DOHH2 (cell line): ENCODE measurements around the gene DMXL2.

Experiments used
- H3F3A ChIP-seq: fragments of 200-600 bp; sonication (generic), shearing (Covaris generic); 2 replicates; pipeline ENCODE4 v1.6.0; 2016; ENCODE audit warnings: antibody characterized with exemption, mild to moderate bottlenecking; ENCODE audit not compliant: control insufficient read depth, insufficient read depth
- H3K27ac ChIP-seq: fragments of 200-600 bp; sonication (generic); 2 replicates; pipeline ENCODE4 v1.5.1; 2014; ENCODE audit warnings: low read depth, mild to moderate bottlenecking, low read length, moderate library complexity
- H3K27me3 ChIP-seq: fragments of 200-600 bp; sonication (generic); 2 replicates; pipeline ENCODE4 v1.6.1; 2014; ENCODE audit warnings: mild to moderate bottlenecking, low read length, mixed read lengths; ENCODE audit not compliant: control insufficient read depth
- H3K36me3 ChIP-seq: fragments of 200-600 bp; sonication (generic); 2 replicates; pipeline ENCODE4 v1.6.1; 2014; ENCODE audit warnings: mild to moderate bottlenecking, low read length, moderate library complexity, mixed read lengths; ENCODE audit not compliant: control insufficient read depth
- H3K4me1 ChIP-seq: fragments of 200-600 bp; sonication (generic); 2 replicates; pipeline ENCODE4 v1.6.1; 2014; ENCODE audit warnings: mild to moderate bottlenecking, low read length, mixed read lengths; ENCODE audit not compliant: control insufficient read depth
- H3K4me2 ChIP-seq: fragments of 200-600 bp; sonication (generic); 2 replicates; pipeline ENCODE4 v1.6.0; 2014; ENCODE audit warnings: mild to moderate bottlenecking, low read length, moderate library complexity
- H3K4me3 ChIP-seq: fragments of 200-600 bp; sonication (generic); 2 replicates; pipeline ENCODE4 v1.5.1; 2014; ENCODE audit warnings: mild to moderate bottlenecking, low read length, mixed read lengths
- H3K79me2 ChIP-seq: fragments of 200-600 bp; sonication (generic); 2 replicates; pipeline ENCODE4 v1.6.1; 2014; ENCODE audit warnings: mild to moderate bottlenecking, low read length, mixed read lengths; ENCODE audit not compliant: control insufficient read depth
- H3K9me2 ChIP-seq: fragments of 200-600 bp; sonication (generic); replicated peaks from 2 replicates; pipeline ENCODE4 v1.6.1; 2014; ENCODE audit warnings: mild to moderate bottlenecking, low read length, mixed read lengths; ENCODE audit not compliant: control insufficient read depth
- H3K9me3 ChIP-seq: fragments of 200-600 bp; sonication (generic); 2 replicates; pipeline ENCODE4 v1.6.1; 2014; ENCODE audit warnings: antibody characterized with exemption, low read length, mixed read lengths; ENCODE audit not compliant: control insufficient read depth, insufficient read depth
- H4K20me1 ChIP-seq: fragments of 200-600 bp; sonication (generic); 2 replicates; pipeline ENCODE4 v1.6.0; 2014; ENCODE audit warnings: low read depth, mild to moderate bottlenecking, antibody characterized with exemption, low read length, moderate library complexity; ENCODE audit not compliant: control insufficient read depth, insufficient read depth
- EZH2phosphoT487 ChIP-seq: fragments of 200-600 bp; sonication (generic); IDR thresholded peaks from 2 replicates; pipeline ENCODE4 v1.6.1; 2017; ENCODE audit warnings: borderline replicate concordance, mild to moderate bottlenecking, antibody characterized with exemption, low read length, moderate library complexity, mixed read lengths
- TF ChIP-seq, protein P1 (sequence below): fragments of 200-600 bp; sonication (generic); IDR thresholded peaks from one replicate; pipeline ENCODE4 v1.5.1; 2014; ENCODE audit warnings: antibody characterized with exemption, mild to moderate bottlenecking, low read depth, low read length; ENCODE audit not compliant: poor library complexity, severe bottlenecking

DMXL2 gene

GRCh38 chr15:51603002-51603401, 19.6 kb downstream of the DMXL2 start:
- no peaks in the 10 kb centered on the region for H3K27me3 ChIP-seq
- H3K4me2 ChIP-seq = no peak overlapping the region
- H3F3A ChIP-seq = no peaks in the 10 kb centered on the region
- H3K79me2 ChIP-seq = peaks cover 16% of the 10 kb centered on the region
- TF ChIP-seq EZH2phosphoT487 = no peak
- TF ChIP-seq, protein P1, sequence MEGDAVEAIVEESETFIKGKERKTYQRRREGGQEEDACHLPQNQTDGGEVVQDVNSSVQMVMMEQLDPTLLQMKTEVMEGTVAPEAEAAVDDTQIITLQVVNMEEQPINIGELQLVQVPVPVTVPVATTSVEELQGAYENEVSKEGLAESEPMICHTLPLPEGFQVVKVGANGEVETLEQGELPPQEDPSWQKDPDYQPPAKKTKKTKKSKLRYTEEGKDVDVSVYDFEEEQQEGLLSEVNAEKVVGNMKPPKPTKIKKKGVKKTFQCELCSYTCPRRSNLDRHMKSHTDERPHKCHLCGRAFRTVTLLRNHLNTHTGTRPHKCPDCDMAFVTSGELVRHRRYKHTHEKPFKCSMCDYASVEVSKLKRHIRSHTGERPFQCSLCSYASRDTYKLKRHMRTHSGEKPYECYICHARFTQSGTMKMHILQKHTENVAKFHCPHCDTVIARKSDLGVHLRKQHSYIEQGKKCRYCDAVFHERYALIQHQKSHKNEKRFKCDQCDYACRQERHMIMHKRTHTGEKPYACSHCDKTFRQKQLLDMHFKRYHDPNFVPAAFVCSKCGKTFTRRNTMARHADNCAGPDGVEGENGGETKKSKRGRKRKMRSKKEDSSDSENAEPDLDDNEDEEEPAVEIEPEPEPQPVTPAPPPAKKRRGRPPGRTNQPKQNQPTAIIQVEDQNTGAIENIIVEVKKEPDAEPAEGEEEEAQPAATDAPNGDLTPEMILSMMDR = no peak
- no peaks in the 10 kb centered on the region for H3K4me1 ChIP-seq
- no peaks in the 10 kb centered on the region for H3K9me3 ChIP-seq
- no peak overlapping the region for H3K4me3 ChIP-seq
- no peaks in the 10 kb centered on the region for H3K36me3 ChIP-seq
- H3K9me2 ChIP-seq = no peaks in the 10 kb centered on the region
- no peak overlapping the region for H3K27ac ChIP-seq
- no peaks in the 10 kb centered on the region for H4K20me1 ChIP-seq

DNA sequence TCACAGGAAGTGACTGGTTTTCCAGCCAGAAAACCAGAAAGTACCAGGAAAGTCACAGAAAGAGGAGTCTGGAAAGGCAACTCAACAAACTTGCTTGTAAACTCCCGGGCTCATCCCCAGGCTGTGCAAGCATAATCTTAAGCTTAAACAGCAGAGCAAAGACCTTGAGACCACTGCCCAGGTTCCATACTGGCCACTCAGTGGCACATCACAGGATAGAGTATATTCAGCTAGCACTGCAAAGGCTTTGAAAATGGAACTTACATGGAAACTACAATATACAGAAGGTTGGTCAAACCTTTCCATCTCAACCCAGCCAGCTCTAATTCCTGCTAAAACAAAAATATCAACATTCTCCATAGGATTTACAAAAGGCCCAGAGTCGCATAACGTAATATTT, 20.1 kb downstream of the DMXL2 start:
- TF ChIP-seq, protein P1 = no peak
- TF ChIP-seq EZH2phosphoT487 = no peak
- H3K27ac ChIP-seq = no peak overlapping the region

DNA sequence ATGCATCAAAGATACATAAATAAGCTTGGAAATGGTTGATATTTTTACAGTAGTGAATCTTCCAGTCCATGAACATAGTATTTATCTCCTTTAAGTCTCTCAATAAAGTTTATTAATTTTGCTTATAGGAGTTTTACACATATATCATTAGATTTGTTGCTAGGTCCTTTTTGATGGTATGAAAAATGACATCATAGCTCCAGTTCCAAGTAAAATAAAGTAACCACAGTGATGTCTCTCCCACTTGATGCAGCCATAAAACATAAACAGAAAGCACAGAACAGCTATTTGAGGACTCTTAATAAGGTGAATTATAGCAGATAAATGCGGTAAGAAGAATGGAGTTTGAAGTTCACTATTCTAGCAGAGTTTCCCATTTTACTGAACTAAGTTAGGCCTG, 20.8 kb downstream of the DMXL2 start:
- peaks cover 16% of the 10 kb centered on the region for H3K79me2 ChIP-seq
- H3K4me3 ChIP-seq = no peak overlapping the region
- no peak overlapping the region for H3K4me2 ChIP-seq

More for the DNA sequence above, 20.1 kb downstream of the DMXL2 start:
- H3K9me2 ChIP-seq = no peaks in the 10 kb centered on the region
- H3K36me3 ChIP-seq = no peaks in the 10 kb centered on the region
- no peak overlapping the region for H3K4me3 ChIP-seq
- H3F3A ChIP-seq = no peaks in the 10 kb centered on the region
- no peaks in the 10 kb centered on the region for H3K4me1 ChIP-seq
- no peaks in the 10 kb centered on the region for H4K20me1 ChIP-seq
- peaks cover 16% of the 10 kb centered on the region for H3K79me2 ChIP-seq
- H3K9me3 ChIP-seq = no peaks in the 10 kb centered on the region
- H3K27me3 ChIP-seq = no peaks in the 10 kb centered on the region
- H3K4me2 ChIP-seq = no peak overlapping the region

More for the DNA sequence above, 20.8 kb downstream of the DMXL2 start:
- Histone ChIP-seq H3K4me1 (no peaks in the 10 kb centered on the region), H3K36me3 (no peaks in the 10 kb centered on the region), H3F3A (no peaks in the 10 kb centered on the region), H3K9me2 (no peaks in the 10 kb centered on the region), H4K20me1 (no peaks in the 10 kb centered on the region), H3K9me3 (no peaks in the 10 kb centered on the region), H3K27me3 (no peaks in the 10 kb centered on the region), H3K27ac (no peak overlapping the region)
- no peak for TF ChIP-seq EZH2phosphoT487
- TF ChIP-seq, protein P1 = no peak
